GM12801 (cell line): Measurements from ENCODE around the gene RBM38.

Experiments
- TF ChIP-seq, protein P1 (sequence below): IDR thresholded peaks from one replicate; pipeline ENCODE4 v1.5.1; 2011; ENCODE audit warnings: control low read depth; ENCODE audit not compliant: insufficient read length; ENCODE audit errors: extremely low read depth

RBM38 gene

DNA sequence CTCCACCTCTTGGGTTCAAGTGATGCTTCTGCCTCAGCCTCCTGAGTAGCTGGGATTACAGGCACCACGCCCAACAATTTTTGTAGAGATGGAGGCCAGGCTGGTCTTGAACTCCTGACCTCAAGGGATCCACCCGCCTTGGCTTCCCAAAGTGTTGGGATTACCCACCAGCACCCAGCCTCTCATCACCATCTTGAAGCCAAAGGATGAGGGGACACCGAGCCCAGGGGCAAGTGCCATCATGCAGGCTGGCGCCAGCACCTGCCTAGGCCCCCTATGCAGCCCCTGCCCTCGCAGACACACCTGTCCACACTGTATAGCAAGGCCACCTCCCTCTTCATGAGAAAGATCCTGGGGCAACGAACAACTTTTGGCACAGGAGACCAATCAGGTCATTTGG is 5.3 kb upstream of the RBM38 start:
- TF ChIP-seq, protein P1, sequence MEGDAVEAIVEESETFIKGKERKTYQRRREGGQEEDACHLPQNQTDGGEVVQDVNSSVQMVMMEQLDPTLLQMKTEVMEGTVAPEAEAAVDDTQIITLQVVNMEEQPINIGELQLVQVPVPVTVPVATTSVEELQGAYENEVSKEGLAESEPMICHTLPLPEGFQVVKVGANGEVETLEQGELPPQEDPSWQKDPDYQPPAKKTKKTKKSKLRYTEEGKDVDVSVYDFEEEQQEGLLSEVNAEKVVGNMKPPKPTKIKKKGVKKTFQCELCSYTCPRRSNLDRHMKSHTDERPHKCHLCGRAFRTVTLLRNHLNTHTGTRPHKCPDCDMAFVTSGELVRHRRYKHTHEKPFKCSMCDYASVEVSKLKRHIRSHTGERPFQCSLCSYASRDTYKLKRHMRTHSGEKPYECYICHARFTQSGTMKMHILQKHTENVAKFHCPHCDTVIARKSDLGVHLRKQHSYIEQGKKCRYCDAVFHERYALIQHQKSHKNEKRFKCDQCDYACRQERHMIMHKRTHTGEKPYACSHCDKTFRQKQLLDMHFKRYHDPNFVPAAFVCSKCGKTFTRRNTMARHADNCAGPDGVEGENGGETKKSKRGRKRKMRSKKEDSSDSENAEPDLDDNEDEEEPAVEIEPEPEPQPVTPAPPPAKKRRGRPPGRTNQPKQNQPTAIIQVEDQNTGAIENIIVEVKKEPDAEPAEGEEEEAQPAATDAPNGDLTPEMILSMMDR, result no peak

DNA sequence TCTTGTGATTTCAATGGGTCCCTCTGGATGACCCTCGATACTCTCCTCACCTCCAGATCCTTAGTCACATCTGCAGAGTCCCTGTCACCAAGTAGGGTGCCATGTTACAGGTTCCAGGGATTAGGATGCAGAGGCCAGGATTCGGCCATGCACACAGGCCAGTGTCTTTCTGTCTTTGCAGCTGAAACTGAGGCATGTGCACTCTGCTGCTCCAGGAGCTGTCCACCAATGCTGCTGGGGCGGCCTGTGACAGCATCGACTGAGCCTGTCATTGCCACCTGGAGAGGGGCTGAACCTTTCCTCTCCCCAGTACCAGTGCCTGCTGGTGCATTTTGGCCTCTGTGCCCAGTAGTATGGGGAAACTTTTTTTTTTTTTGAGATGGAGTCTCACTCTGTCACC is 4.4 kb upstream of the RBM38 start:
- TF ChIP-seq, protein P1, result no peak

DNA sequence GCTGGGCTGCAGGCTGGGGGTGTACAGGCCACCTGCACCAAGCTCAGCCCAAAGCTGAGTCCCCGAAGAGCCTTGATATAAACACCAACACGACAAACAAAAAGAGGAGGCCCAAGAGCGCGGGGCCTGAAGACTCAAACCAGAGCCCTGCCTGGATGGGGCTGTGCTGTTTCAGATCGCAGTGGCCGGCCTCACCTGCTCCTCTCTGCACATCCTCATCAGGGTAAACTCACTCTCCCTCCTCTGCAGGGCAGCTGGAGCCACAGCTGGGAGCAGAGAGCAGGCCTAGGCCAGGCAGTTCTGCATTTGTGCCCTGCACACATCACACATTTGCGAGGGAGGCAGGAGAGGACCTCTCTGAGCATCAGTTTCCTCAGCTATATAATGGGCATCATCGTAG is 3.7 kb upstream of the RBM38 start:
- TF ChIP-seq, protein P1, result no peak

DNA sequence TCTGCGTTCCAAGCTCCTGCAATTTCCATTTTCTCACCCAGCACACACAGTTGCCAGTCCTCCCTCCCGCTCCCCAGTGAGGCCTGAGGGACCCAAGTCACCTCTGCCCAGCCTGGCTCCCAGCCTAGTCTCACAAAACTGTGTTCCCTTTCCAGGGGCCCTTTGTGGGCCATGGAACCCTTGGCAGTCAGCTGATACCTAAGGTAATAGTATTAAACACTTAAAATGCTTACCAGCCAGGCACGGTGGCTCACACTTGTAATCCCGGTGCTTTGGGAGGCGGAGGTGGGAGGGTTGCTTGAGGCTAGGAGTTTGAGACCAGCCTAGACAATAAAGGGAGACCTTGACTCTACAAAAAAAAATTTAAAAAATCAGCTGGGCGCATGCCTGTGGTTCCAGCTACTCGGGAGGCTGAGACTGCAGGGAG is 3.2 kb upstream of the RBM38 start:
- TF ChIP-seq, protein P1, result no peak

DNA sequence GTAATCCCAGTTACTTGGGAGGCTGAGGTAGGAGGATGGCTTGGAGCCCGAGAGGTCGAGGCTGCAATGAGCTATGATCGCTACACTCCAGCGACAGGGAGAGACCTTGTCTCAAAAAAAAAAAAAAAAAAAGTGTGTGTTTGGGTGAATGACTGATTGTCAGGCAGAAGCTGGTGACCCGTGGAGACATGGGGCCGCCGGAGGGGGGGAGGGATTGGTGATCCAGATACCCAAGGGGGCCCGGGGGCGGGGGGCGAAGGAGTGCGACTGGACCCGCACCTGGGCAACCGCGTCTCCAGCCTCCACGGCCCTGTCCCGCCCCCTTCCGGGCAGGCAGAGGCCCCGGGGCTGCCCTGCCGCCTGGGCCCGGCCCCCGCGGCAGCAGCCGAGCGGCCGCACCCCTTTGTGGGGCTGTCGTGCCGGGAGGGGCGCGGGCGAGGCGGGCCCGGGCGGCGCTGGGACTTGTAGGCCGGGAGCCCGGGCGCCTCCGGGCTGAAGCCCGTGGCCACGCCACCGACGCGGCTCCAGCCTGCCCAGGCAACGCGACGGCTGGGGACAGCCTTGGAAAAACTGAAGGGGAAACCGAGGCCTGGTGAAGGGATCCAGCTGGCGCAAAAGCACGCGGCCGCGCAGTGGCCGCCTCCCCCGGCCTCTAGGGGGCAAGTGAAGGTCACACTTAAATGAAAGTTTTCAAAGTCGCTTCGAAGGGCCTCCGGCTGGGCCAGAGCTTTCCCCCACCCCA is 2.1 kb upstream of the RBM38 start:
- TF ChIP-seq, protein P1, result no peak

DNA sequence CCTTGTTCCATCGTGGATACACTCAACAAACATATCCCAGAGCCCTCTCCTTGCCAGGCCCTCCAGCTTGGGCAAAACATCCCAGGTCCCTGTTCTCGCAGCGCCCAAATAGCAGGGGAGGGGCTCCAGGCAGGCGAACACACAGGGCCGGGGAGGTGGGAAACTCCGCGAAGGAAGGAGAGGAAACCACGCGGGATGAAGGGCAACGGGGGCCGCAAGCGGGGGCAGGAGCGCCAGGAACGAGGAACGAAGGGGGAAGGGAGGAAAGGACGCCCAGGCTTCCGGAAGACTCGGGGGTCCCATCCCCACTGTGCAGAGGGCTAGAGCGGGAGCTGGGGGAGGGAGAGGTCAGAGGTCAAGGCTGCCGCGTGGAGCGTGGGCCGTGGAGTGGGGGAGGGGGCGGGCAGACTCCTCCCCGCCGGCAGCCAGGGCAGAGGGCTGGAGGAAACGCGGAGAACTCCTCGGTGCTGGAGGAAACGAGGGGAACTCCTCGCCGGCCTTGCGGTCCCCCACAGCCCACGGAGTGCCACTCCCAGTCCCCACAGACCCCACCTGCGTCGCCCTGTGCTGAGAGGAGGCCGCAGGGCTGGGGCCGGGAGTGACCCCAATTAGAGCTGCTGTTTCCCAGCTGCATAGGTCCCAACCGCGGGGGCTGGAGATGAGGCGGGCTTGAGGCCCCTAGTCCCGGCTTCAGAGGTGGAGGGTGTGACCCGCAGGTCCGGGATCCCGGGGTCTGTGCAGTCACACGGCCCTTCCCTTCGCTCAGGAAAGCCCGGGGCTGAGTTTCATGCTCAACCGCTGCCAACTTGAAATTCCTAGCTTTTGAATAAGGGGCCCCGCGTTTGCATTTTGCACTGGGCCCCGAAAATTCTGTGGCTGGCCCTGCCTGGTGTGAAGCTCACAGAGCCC is 1.2 kb upstream of the RBM38 start:
- TF ChIP-seq, protein P1, result no peak

DNA sequence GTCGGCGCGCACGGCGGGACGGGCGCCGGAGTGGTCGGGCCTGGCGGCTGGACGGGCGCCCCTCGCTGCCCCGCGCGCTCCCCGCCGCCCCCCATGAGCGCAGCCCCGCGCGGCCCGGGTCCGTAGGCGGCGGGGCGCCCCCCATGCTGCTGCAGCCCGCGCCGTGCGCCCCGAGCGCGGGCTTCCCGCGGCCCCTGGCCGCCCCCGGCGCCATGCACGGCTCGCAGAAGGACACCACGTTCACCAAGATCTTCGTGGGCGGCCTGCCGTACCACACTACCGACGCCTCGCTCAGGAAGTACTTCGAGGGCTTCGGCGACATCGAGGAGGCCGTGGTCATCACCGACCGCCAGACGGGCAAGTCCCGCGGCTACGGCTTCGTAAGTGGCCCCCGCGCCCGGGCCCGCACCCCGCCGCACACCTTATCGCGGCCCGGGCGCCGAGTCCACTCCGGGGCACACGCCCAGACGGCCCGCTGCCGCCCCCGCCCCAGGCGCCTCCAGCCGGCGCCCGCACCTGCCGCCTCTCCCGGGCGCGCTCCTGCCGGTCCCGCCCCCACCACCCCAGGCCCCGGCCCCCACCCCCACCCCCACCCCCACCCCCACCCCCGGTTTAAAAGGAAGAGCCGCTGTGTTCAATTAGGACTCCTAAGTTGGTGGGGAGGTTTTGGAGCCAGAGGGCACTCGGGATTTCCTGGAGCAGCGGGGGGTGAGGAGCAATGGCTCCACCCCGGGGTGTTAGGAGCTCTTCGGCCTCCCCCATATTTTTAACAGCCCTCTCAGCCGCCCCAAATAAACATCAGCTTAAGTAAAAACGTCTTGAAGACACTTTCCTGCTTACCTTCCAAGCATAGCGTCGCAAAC is 474 bp downstream of the RBM38 start:
- TF ChIP-seq, protein P1, result no peak
